Hepatocyte (in vitro differentiated cells): ENCODE data around the gene ABTB1. TPM values are rescaled to one million over a fixed set of nuclear protein-coding genes. Genes with fewer than 3 reads are reported as not detected.

Source experiments
- DNase-seq: peaks from one replicate; pipeline ENCODE4 v3.0.0-alpha.2; 2016; ENCODE audit warnings: low spot score
- H2AFZ ChIP-seq: fragments of 200-600 bp; sonication (generic); 2 replicates; pipeline ENCODE4 v1.6.0; 2016; ENCODE audit warnings: antibody characterized with exemption, mild to moderate bottlenecking
- H3K27ac ChIP-seq: fragments of 200-600 bp; sonication (generic); 2 replicates; pipeline ENCODE4 v1.5.1; 2016; ENCODE audit warnings: mild to moderate bottlenecking
- H3K27me3 ChIP-seq: fragments of 200-600 bp; sonication (generic); 2 replicates; pipeline ENCODE4 v1.6.1; 2016
- H3K36me3 ChIP-seq: fragments of 200-600 bp; sonication (generic); replicated peaks from 2 replicates; pipeline ENCODE4 v1.5.1; 2016; ENCODE audit warnings: low read depth; ENCODE audit not compliant: insufficient read depth
- H3K4me1 ChIP-seq: fragments of 200-600 bp; sonication (generic); 2 replicates; pipeline ENCODE4 v1.5.1; 2016; ENCODE audit warnings: mild to moderate bottlenecking, moderate library complexity; ENCODE audit not compliant: insufficient read depth
- H3K4me2 ChIP-seq: fragments of 200-600 bp; sonication (generic); 2 replicates; pipeline ENCODE4 v1.6.0; 2016
- H3K4me3 ChIP-seq: fragments of 200-600 bp; sonication (generic); 2 replicates; pipeline ENCODE4 v1.5.1; 2016; ENCODE audit warnings: mild to moderate bottlenecking
- H3K79me2 ChIP-seq: fragments of 200-600 bp; sonication (generic); 2 replicates; pipeline ENCODE4 v1.6.0; 2017; ENCODE audit warnings: mild to moderate bottlenecking
- H3K9me2 ChIP-seq: fragments of 200-600 bp; sonication (generic); replicated peaks from 2 replicates; pipeline ENCODE4 v1.6.0; 2017; ENCODE audit warnings: mild to moderate bottlenecking; ENCODE audit not compliant: insufficient read depth
- H3K9me3 ChIP-seq: fragments of 200-600 bp; sonication (generic); 2 replicates; pipeline ENCODE4 v1.5.1; 2016; ENCODE audit warnings: low read depth, mild to moderate bottlenecking
- H4K20me1 ChIP-seq: fragments of 200-600 bp; sonication (generic); 2 replicates; pipeline ENCODE4 v1.6.0; 2016; ENCODE audit warnings: mild to moderate bottlenecking; ENCODE audit not compliant: insufficient read depth, poor library complexity, severe bottlenecking
- EZH2 ChIP-seq: fragments of 200-600 bp; sonication (generic); IDR thresholded peaks from 2 replicates; pipeline ENCODE4 v1.6.1; 2016; ENCODE audit warnings: antibody characterized with exemption, mild to moderate bottlenecking, borderline replicate concordance
- EZH2phosphoT487 ChIP-seq: fragments of 200-600 bp; sonication (generic); IDR thresholded peaks from one replicate; pipeline ENCODE4 v1.6.1; 2018; ENCODE audit warnings: antibody characterized with exemption, mild to moderate bottlenecking, low read depth, moderate library complexity; ENCODE audit not compliant: unreplicated experiment, severe bottlenecking
- WGBS: methylation state at CpG from one replicate; pipeline ENCODE4 v1.1.6; 2016; ENCODE audit warnings: low lambda C conversion rate; ENCODE audit errors: missing lambda C conversion rate; 5-methylcytosine and 5-hydroxymethylcytosine counted together
- polyA plus RNA-seq: library from polyadenylated mRNA; unstranded; fragments of >200 nt; fragmentation: Nextera tagmentation; extraction: Ambion mirVana; gene quantifications from 2 replicates; pipeline ENCODE4 v1.2.1, GENCODE V29; 2016
- total RNA-seq: library from RNA; depleted of rRNA; stranded (reverse); fragments of >200 nt; gene quantifications from 2 replicates; pipeline ENCODE4 v1.2.3, GENCODE V29; 2014
- TF ChIP-seq, protein P1 (sequence below): fragments of 200-600 bp; sonication (generic); IDR thresholded peaks from 2 replicates; pipeline ENCODE4 v1.5.1; 2016; ENCODE audit warnings: antibody characterized with exemption, mild to moderate bottlenecking; ENCODE audit not compliant: poor library complexity

ABTB1 gene
- total and polyA plus RNA-seq, 2 experiments from 2014 or later: 4.7 to 13.8 TPM

DNA sequence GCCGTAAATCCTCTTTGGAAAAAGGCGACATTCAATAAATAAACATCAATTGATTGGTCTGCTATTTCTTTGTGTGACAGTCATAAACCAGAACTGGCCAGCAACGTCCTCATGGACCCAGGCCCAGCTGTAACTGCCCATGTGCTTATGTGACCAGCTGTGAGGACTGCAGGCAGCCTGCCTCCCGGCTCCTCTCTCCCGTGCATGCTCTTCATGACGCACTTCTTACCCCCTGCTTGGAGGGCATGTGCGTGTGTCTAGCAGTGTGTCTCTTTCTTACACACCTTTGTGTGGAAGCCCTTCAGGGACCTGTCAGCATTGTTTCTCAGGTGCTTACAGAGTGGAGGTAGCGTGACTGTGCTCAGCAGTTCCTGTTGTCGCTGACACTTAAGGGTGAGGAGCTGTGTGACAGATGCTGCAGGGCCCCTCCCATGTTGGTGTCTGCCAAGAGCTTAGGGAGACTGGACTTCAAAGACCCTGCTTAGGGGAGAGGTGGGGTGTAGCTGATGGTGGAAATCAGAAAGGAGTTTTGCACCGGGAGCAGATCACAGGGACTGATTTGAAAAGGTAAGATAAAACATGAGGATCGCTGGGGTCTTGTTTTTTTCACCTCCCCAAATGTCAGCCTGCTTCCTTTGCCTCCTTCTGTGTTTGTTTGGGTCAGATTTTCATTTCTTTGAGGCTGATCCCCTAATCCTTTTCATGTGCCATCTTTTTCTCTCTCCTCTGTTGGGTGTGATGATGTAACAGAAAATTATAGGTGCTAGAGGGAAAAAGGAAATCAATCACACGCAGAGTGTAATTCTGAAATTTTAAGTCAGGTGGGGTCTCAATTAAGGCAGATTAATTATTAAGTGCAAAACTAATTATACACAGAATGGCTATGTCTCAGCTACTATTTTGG lies 41.7 kb upstream of the ABTB1 start:
- WGBS: 86% methylated on average over 12 of the region's 12 CpGs
- no peak for DNase-seq
- no peaks in the 10 kb centered on the region for H3K9me3 ChIP-seq
- peaks cover 42% of the 10 kb centered on the region for H3K27me3 ChIP-seq
- no peak overlapping the region for H3K4me2 ChIP-seq
- H3K79me2 ChIP-seq: no peaks in the 10 kb centered on the region
- H3K4me3 ChIP-seq: no peak overlapping the region
- no peaks in the 10 kb centered on the region for H3K36me3 ChIP-seq
- no peak overlapping the region for H3K27ac ChIP-seq
- H4K20me1 ChIP-seq: no peaks in the 10 kb centered on the region
- TF ChIP-seq EZH2: no peak
- TF ChIP-seq, protein P1, sequence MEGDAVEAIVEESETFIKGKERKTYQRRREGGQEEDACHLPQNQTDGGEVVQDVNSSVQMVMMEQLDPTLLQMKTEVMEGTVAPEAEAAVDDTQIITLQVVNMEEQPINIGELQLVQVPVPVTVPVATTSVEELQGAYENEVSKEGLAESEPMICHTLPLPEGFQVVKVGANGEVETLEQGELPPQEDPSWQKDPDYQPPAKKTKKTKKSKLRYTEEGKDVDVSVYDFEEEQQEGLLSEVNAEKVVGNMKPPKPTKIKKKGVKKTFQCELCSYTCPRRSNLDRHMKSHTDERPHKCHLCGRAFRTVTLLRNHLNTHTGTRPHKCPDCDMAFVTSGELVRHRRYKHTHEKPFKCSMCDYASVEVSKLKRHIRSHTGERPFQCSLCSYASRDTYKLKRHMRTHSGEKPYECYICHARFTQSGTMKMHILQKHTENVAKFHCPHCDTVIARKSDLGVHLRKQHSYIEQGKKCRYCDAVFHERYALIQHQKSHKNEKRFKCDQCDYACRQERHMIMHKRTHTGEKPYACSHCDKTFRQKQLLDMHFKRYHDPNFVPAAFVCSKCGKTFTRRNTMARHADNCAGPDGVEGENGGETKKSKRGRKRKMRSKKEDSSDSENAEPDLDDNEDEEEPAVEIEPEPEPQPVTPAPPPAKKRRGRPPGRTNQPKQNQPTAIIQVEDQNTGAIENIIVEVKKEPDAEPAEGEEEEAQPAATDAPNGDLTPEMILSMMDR: no peak
- H3K4me1 ChIP-seq: no peaks in the 10 kb centered on the region
- H2AFZ ChIP-seq: no peak overlapping the region
- no peaks in the 10 kb centered on the region for H3K9me2 ChIP-seq

DNA sequence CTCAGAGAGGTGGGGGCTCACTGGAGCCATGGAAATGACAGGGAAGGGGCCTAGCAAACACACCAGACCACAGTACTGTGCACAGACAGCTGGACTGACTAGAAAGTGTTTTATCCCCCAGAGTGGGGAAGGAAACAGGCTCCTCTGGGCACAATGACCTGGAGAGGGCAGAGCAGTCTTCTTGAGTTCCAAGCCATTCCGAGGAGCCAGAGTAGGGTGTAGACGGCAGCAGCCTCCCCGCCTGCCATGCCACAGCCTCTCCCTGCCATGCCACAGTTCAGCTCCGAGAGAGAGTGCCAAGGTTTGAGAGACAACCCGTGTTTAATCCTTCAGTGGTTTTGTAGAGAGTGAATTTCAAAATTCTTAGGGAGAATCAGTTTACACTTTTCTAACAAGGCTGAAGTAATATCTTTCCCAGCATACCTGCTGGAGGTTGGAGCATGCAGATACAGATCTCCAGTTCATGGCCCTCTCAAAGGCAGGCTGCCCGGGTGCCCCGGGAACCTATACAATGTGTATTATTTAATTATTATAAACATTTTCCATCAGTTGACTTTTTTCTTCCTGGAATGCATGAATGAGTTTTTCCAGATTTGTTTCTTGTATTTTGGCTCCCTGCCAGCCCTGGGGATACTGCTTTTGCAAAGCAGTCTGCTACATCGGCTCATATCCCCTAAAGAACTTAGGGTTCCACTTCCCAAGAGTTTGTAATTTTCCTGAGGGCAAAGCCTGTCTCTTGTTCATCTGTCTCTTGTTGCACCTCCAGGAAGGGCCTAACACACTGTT lies 40.5 kb upstream of the ABTB1 start:
- no peak overlapping the region for H3K4me2 ChIP-seq
- H3K36me3 ChIP-seq: no peaks in the 10 kb centered on the region
- no peak overlapping the region for H3K4me3 ChIP-seq
- no peak for TF ChIP-seq EZH2
- TF ChIP-seq, protein P1: no peak
- TF ChIP-seq EZH2phosphoT487: no peak
- no peak for DNase-seq
- no peaks in the 10 kb centered on the region for H3K9me3 ChIP-seq
- H3K4me1 ChIP-seq: no peaks in the 10 kb centered on the region
- 61% methylated on average over 8 of the region's 8 CpGs for WGBS
- H4K20me1 ChIP-seq: no peaks in the 10 kb centered on the region
- H3K27me3 ChIP-seq: peaks cover 32% of the 10 kb centered on the region
- H3K27ac ChIP-seq: no peak overlapping the region
- no peaks in the 10 kb centered on the region for H3K79me2 ChIP-seq
- H2AFZ ChIP-seq: no peak overlapping the region
- no peaks in the 10 kb centered on the region for H3K9me2 ChIP-seq

DNA sequence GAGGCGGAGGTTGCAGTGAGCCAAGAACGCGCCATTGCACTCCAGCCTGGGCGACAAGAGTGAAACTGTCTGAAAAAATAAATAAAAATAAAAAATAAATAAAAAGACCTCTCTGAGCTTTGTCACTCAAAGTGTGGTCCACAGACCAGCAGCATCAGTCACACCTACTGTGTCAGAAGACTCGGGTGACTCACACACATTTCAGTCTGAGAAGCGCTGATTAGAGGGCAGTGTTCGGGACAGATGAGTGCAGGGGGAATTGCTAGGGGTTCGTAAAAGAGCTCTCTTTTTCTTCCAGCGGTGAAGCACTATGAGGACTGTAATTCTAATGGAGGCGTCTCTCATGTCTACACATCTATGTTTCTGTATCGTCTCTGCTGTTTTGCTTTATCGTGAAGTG lies 38.1 kb upstream of the ABTB1 start:
- Histone ChIP-seq H3K9me2 (no peaks in the 10 kb centered on the region), H3K79me2 (no peaks in the 10 kb centered on the region), H3K4me2 (no peak overlapping the region), H3K4me3 (no peak overlapping the region), H3K27ac (no peak overlapping the region), H4K20me1 (no peaks in the 10 kb centered on the region), H3K27me3 (peaks cover 16% of the 10 kb centered on the region), H3K4me1 (no peaks in the 10 kb centered on the region), H2AFZ (no peak overlapping the region), H3K9me3 (no peaks in the 10 kb centered on the region), H3K36me3 (no peaks in the 10 kb centered on the region)
- TF ChIP-seq, protein P1: no peak
- TF ChIP-seq EZH2phosphoT487 (no peak), EZH2 (no peak)
- DNase-seq: no peak
- WGBS: 91% methylated on average over 12 of the region's 12 CpGs
